ENCODE measurements around the gene SMAD4.

DNA sequence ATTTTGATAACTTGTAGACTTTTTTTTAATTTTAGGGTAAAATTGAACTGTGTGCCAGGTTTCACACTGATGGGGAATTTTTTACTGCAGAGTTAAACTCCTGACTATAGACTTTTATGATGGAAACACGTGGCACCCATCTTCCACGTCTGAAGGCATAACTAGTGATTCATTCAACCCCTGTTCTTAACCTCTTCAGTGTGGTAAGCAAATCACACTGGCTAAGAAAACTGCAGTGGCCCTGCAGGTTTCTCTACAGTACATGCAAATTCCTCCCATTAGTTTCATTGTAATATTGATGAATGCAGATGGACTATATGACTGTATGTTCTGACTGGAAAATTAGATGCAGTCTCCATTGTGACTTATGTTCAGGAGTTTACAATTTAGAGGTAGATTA is 47.2 kb downstream of the SMAD4 start:
- TF ChIP-seq, protein P1, sequence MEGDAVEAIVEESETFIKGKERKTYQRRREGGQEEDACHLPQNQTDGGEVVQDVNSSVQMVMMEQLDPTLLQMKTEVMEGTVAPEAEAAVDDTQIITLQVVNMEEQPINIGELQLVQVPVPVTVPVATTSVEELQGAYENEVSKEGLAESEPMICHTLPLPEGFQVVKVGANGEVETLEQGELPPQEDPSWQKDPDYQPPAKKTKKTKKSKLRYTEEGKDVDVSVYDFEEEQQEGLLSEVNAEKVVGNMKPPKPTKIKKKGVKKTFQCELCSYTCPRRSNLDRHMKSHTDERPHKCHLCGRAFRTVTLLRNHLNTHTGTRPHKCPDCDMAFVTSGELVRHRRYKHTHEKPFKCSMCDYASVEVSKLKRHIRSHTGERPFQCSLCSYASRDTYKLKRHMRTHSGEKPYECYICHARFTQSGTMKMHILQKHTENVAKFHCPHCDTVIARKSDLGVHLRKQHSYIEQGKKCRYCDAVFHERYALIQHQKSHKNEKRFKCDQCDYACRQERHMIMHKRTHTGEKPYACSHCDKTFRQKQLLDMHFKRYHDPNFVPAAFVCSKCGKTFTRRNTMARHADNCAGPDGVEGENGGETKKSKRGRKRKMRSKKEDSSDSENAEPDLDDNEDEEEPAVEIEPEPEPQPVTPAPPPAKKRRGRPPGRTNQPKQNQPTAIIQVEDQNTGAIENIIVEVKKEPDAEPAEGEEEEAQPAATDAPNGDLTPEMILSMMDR (IDR thresholded peaks at IDR 0.05): no peak
- TF ChIP-seq EZH2 (IDR thresholded peaks at IDR 0.05; ENCODE audit: borderline replicate concordance, insufficient read depth, low read depth, low read length, poor library complexity, severe bottlenecking): no peak
